ENCODE measurements around the gene UPF1.

DNA sequence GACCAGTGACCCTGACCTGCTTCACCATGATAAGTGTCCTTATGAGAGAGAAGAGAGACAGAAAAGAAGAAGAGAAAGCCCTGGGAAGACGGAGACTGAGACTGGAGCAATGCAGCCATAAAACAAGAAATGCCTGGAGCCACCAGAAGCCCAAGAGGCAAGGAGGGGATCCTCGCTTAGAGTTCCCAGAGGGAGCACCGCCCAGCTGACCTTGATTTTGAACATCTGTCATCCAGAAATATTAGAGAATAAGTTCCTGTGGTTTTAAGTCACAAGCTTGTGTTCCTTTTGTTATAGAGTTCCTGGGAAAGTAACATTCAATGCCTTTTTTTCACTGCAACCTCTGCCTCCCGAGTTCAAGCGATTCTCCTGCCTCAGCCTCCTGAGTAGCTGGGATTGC lies 44.0 kb downstream of the UPF1 start:
- no peak for TF ChIP-seq EP300 (IDR thresholded peaks at IDR 0.05; ENCODE audit: borderline replicate concordance in 1 of 2, low read depth in 1 of 2, low read length in 1 of 2)
- no peak for TF ChIP-seq POLR2AphosphoS5 (IDR thresholded peaks at IDR 0.05; ENCODE audit: low read depth, low read length)
- TF ChIP-seq, protein P1, sequence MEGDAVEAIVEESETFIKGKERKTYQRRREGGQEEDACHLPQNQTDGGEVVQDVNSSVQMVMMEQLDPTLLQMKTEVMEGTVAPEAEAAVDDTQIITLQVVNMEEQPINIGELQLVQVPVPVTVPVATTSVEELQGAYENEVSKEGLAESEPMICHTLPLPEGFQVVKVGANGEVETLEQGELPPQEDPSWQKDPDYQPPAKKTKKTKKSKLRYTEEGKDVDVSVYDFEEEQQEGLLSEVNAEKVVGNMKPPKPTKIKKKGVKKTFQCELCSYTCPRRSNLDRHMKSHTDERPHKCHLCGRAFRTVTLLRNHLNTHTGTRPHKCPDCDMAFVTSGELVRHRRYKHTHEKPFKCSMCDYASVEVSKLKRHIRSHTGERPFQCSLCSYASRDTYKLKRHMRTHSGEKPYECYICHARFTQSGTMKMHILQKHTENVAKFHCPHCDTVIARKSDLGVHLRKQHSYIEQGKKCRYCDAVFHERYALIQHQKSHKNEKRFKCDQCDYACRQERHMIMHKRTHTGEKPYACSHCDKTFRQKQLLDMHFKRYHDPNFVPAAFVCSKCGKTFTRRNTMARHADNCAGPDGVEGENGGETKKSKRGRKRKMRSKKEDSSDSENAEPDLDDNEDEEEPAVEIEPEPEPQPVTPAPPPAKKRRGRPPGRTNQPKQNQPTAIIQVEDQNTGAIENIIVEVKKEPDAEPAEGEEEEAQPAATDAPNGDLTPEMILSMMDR (IDR thresholded peaks at IDR 0.05), result no peak
- TF ChIP-seq, protein P2, sequence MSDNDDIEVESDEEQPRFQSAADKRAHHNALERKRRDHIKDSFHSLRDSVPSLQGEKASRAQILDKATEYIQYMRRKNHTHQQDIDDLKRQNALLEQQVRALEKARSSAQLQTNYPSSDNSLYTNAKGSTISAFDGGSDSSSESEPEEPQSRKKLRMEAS (IDR thresholded peaks at IDR 0.05; ENCODE audit: low read depth), result no peak
- TF ChIP-seq, protein P3, sequence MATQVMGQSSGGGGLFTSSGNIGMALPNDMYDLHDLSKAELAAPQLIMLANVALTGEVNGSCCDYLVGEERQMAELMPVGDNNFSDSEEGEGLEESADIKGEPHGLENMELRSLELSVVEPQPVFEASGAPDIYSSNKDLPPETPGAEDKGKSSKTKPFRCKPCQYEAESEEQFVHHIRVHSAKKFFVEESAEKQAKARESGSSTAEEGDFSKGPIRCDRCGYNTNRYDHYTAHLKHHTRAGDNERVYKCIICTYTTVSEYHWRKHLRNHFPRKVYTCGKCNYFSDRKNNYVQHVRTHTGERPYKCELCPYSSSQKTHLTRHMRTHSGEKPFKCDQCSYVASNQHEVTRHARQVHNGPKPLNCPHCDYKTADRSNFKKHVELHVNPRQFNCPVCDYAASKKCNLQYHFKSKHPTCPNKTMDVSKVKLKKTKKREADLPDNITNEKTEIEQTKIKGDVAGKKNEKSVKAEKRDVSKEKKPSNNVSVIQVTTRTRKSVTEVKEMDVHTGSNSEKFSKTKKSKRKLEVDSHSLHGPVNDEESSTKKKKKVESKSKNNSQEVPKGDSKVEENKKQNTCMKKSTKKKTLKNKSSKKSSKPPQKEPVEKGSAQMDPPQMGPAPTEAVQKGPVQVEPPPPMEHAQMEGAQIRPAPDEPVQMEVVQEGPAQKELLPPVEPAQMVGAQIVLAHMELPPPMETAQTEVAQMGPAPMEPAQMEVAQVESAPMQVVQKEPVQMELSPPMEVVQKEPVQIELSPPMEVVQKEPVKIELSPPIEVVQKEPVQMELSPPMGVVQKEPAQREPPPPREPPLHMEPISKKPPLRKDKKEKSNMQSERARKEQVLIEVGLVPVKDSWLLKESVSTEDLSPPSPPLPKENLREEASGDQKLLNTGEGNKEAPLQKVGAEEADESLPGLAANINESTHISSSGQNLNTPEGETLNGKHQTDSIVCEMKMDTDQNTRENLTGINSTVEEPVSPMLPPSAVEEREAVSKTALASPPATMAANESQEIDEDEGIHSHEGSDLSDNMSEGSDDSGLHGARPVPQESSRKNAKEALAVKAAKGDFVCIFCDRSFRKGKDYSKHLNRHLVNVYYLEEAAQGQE (IDR thresholded peaks at IDR 0.05; ENCODE audit: low read depth, low read length), result no peak
- no peak for TF ChIP-seq RFX5 (IDR thresholded peaks at IDR 0.05; ENCODE audit: low read length)
- no peak for TF ChIP-seq GATA2 (CRISPR knock-in tag; IDR thresholded peaks at IDR 0.05)
- TF ChIP-seq MXI1 (IDR thresholded peaks at IDR 0.05; ENCODE audit: low read depth, low read length), result no peak
- no peak for TF ChIP-seq YY1 (IDR thresholded peaks at IDR 0.05; ENCODE audit: low read depth)
- no peak for TF ChIP-seq RAD21 (IDR thresholded peaks at IDR 0.05; ENCODE audit: low read length)

Measured in SK-N-SH (cell line).